HEK293 (cell line): ENCODE measurements around the gene RBMS1.

ENCODE experiments used
- CTCF ChIA-PET: fragments of 350-600 bp; formaldehyde crosslinking; extraction: SDS; loops from one replicate; lab custom pipeline; 2021; ENCODE audit warnings: antibody characterized with exemption; lab: Yijun Ruan, JAX
- POLR2A ChIA-PET: fragments of 300-600 bp; formaldehyde crosslinking; extraction: SDS; loops from one replicate; lab custom pipeline; 2020; ENCODE audit warnings: antibody characterized with exemption, inconsistent platforms; lab: Yijun Ruan, JAX
- H3K27ac ChIP-seq: fragments of 200-500 bp; sonication (Bioruptor generic); 2 replicates; pipeline ENCODE4 v1.5.1; 2014; ENCODE audit warnings: low read depth, low read length, control low read depth, inconsistent platforms; ENCODE audit errors: extremely low read depth
- H3K36me3 ChIP-seq, 2 experiments: fragments of 200-500 bp in 1 of 2; sonication (Bioruptor generic) in 1 of 2; 1 replicate in 1 of 2; 2 replicates in 1 of 2; pipeline ENCODE4 v1.5.1; 2014 to 2017; ENCODE audit warnings: inconsistent platforms in 2 of 2, low read length in 2 of 2; ENCODE audit not compliant: control insufficient read depth in 2 of 2, insufficient read depth in 1 of 2
- H3K4me1 ChIP-seq: fragments of 200-500 bp; sonication (Bioruptor generic); 2 replicates; pipeline ENCODE4 v1.5.1; 2014; ENCODE audit warnings: mild to moderate bottlenecking, low read length, inconsistent platforms; ENCODE audit not compliant: control insufficient read depth, insufficient read depth
- H3K4me3 ChIP-seq: 2 replicates; pipeline ENCODE4 v1.5.1; 2011; ENCODE audit warnings: low read depth, mild to moderate bottlenecking, control low read depth, low read length, moderate library complexity
- H3K9me3 ChIP-seq: fragments of 200-500 bp; sonication (Bioruptor generic); 2 replicates; pipeline ENCODE4 v1.5.1; 2014; ENCODE audit warnings: low read depth, low read length, inconsistent platforms; ENCODE audit not compliant: control insufficient read depth, insufficient read depth
- BCL11A ChIP-seq: fragments of 450-650 bp; formaldehyde crosslinking; IDR thresholded peaks from 2 replicates; pipeline ENCODE4 v1.5.1; 2016; ENCODE audit warnings: low read depth, missing biosample characterization, missing genetic modification characterization
- FEZF1 ChIP-seq: fragments of 450-650 bp; formaldehyde crosslinking; IDR thresholded peaks from 2 replicates; pipeline ENCODE4 v1.5.1; 2016; ENCODE audit warnings: missing biosample characterization, missing genetic modification characterization
- HOXA7 ChIP-seq: sonication (generic); formaldehyde crosslinking; IDR thresholded peaks from 2 replicates; pipeline ENCODE4 v1.8.1; 2022; ENCODE audit warnings: missing genetic modification reagents, borderline replicate concordance
- KLF10 ChIP-seq: fragments of 450-650 bp; IDR thresholded peaks from 2 replicates; pipeline ENCODE4 v1.5.1; 2018; ENCODE audit warnings: missing biosample characterization, mild to moderate bottlenecking, missing genetic modification characterization
- KLF9 ChIP-seq: fragments of 450-650 bp; formaldehyde crosslinking; IDR thresholded peaks from 2 replicates; pipeline ENCODE4 v1.5.1; 2016; ENCODE audit warnings: missing biosample characterization, missing genetic modification characterization, low read depth
- MYNN ChIP-seq: fragments of 450-650 bp; formaldehyde crosslinking; IDR thresholded peaks from 2 replicates; pipeline ENCODE4 v1.5.1; 2016; ENCODE audit warnings: missing biosample characterization, missing genetic modification characterization, borderline replicate concordance
- REST ChIP-seq: fragments of 450-650 bp; formaldehyde crosslinking; IDR thresholded peaks from 2 replicates; pipeline ENCODE4 v1.5.1; 2016; ENCODE audit warnings: missing biosample characterization, missing genetic modification characterization
- SALL2 ChIP-seq: fragments of 450-650 bp; formaldehyde crosslinking; IDR thresholded peaks from 2 replicates; pipeline ENCODE4 v1.5.0; 2017; ENCODE audit warnings: missing biosample characterization, mild to moderate bottlenecking, missing genetic modification characterization, borderline replicate concordance
- ZFP3 ChIP-seq: fragments of 450-650 bp; formaldehyde crosslinking; IDR thresholded peaks from 2 replicates; pipeline ENCODE4 v1.5.1; 2016; ENCODE audit warnings: low read depth, missing biosample characterization, missing genetic modification characterization
- ZNF121 ChIP-seq: fragments of 450-650 bp; formaldehyde crosslinking; IDR thresholded peaks from 2 replicates; pipeline ENCODE4 v1.5.1; 2016; ENCODE audit warnings: missing biosample characterization, missing genetic modification characterization
- ZNF146 ChIP-seq: fragments of 450-650 bp; formaldehyde crosslinking; IDR thresholded peaks from 2 replicates; pipeline ENCODE4 v1.5.1; 2016; ENCODE audit warnings: missing biosample characterization, missing genetic modification characterization
- ZNF16 ChIP-seq: fragments of 450-650 bp; formaldehyde crosslinking; IDR thresholded peaks from 2 replicates; pipeline ENCODE4 v1.5.1; 2016; ENCODE audit warnings: low read depth, missing biosample characterization, missing genetic modification characterization
- ZNF239 ChIP-seq: fragments of 450-650 bp; formaldehyde crosslinking; IDR thresholded peaks from 2 replicates; pipeline ENCODE4 v1.5.1; 2016; ENCODE audit warnings: missing biosample characterization, missing genetic modification characterization
- ZNF274 ChIP-seq, 2 experiments: fragments of 200-500 bp in 1 of 2; fragments of 450-650 bp in 1 of 2; sonication (Bioruptor generic) in 1 of 2; formaldehyde crosslinking in 1 of 2; IDR thresholded peaks; 2 replicates each; pipeline versions ENCODE4 v1.5.1 to v1.6.1; 2014 to 2016; ENCODE audit warnings: borderline replicate concordance in 1 of 2, inconsistent platforms in 1 of 2, low read length in 1 of 2, missing biosample characterization in 1 of 2, missing genetic modification characterization in 1 of 2
- ZNF324 ChIP-seq: fragments of 450-650 bp; formaldehyde crosslinking; IDR thresholded peaks from 2 replicates; pipeline ENCODE4 v1.5.1; 2016; ENCODE audit warnings: missing biosample characterization, missing genetic modification characterization
- ZNF426 ChIP-seq: fragments of 450-650 bp; formaldehyde crosslinking; IDR thresholded peaks from 2 replicates; pipeline ENCODE4 v1.5.1; 2017; ENCODE audit warnings: missing biosample characterization, missing genetic modification characterization, mild to moderate bottlenecking, inconsistent platforms, moderate library complexity
- ZNF48 ChIP-seq: fragments of 450-650 bp; formaldehyde crosslinking; IDR thresholded peaks from 2 replicates; pipeline ENCODE4 v1.5.1; 2016; ENCODE audit warnings: missing biosample characterization, missing genetic modification characterization
- ZNF510 ChIP-seq: fragments of 450-650 bp; formaldehyde crosslinking; IDR thresholded peaks from 2 replicates; pipeline ENCODE4 v1.5.1; 2018; ENCODE audit warnings: mild to moderate bottlenecking, missing genetic modification characterization, missing biosample characterization; ENCODE audit not compliant: insufficient replicate concordance
- ZNF549 ChIP-seq: fragments of 450-650 bp; IDR thresholded peaks from 2 replicates; pipeline ENCODE4 v1.5.1; 2018; ENCODE audit warnings: missing biosample characterization, missing genetic modification characterization, mild to moderate bottlenecking, inconsistent platforms, moderate library complexity
- ZNF558 ChIP-seq: fragments of 450-650 bp; formaldehyde crosslinking; IDR thresholded peaks from 2 replicates; pipeline ENCODE4 v1.5.1; 2016; ENCODE audit warnings: missing biosample characterization, missing genetic modification characterization
- ZNF600 ChIP-seq: fragments of 450-650 bp; formaldehyde crosslinking; IDR thresholded peaks from 2 replicates; pipeline ENCODE4 v1.5.1; 2016; ENCODE audit warnings: missing biosample characterization, missing genetic modification characterization
- ZNF658 ChIP-seq: fragments of 450-650 bp; formaldehyde crosslinking; IDR thresholded peaks from 2 replicates; pipeline ENCODE4; 2016; ENCODE audit warnings: missing biosample characterization, missing genetic modification characterization
- ZNF837 ChIP-seq: fragments of 450-650 bp; formaldehyde crosslinking; IDR thresholded peaks from 2 replicates; pipeline ENCODE4 v1.5.1; 2016; ENCODE audit warnings: missing biosample characterization, missing genetic modification characterization
- TF ChIP-seq, protein P1 (sequence below): fragments of 450-650 bp; formaldehyde crosslinking; IDR thresholded peaks from 2 replicates; pipeline ENCODE4 v1.5.1; 2016; ENCODE audit warnings: missing biosample characterization, missing genetic modification characterization
- TF ChIP-seq, protein P2 (sequence below): fragments of 450-650 bp; formaldehyde crosslinking; IDR thresholded peaks from 2 replicates; pipeline ENCODE4 v1.5.1; 2016; ENCODE audit warnings: missing biosample characterization, missing genetic modification characterization

Gene RBMS1

DNA sequence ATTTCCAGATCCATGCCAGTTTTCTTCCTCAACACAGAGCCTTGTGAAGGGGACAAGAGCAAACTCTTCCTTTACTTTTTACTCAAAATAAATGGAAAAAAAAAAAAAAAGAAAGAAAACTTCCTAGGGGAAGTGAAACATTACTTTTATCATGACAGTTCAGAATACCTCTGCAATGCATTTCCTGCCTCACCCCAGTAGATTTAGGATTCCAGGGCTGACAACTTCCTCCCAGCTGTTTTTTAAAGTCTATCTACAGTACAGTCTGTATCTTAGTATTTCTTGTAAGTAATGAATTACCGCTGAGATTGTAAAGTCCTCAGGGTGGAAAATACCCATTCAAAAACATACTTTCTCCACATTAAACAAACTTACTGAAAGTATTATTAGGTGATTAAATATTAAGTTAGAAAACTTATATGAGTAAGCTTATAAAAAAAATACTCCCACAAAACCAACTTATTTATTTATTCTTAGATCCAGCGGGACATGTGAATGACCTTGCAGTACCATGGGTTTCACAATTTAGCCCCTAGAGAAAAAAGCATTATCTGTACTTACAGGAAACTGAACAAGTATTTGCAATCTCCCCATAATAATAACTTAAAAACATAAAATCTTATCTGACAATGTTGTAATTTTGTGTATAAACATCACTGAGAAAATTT, 117.7 kb downstream of the RBMS1 start:
- TF ChIP-seq FEZF1 (no peak), ZNF549 (tag by site-specific recombination) (no peak), ZNF16 (tag by site-specific recombination) (no peak), KLF9 (tag by site-specific recombination) (no peak), ZNF510 (no peak), ZNF658 (no peak), ZNF239 (tag by site-specific recombination) (no peak), ZNF324 (no peak), KLF10 (tag by site-specific recombination) (no peak), ZNF274 (IDR thresholded peaks at IDR 0.05; ENCODE audit: low read length) (no peak), ZNF274 (tag by site-specific recombination; IDR thresholded peaks at IDR 0.05; ENCODE audit: borderline replicate concordance) (no peak), ZNF837 (tag by site-specific recombination) (no peak), BCL11A (tag by site-specific recombination) (no peak), ZNF121 (tag by site-specific recombination) (no peak), MYNN (tag by site-specific recombination) (no peak), ZNF558 (tag by site-specific recombination) (no peak)
- TF ChIP-seq, protein P1, sequence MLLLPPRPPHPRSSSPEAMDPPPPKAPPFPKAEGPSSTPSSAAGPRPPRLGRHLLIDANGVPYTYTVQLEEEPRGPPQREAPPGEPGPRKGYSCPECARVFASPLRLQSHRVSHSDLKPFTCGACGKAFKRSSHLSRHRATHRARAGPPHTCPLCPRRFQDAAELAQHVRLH (tag by site-specific recombination): no peak
- TF ChIP-seq, all 188 proteins: peak for 0
- CTCF ChIA-PET: interaction anchor here (0.8 to 1.0 kb wide), 2 partner anchors 12 to 52 kb away, joined by 3 read pairs; no protein-coding TSS in a partner anchor
- H3K4me3 ChIP-seq: no peak overlapping the region
- no peaks in the 10 kb centered on the region for H3K9me3 ChIP-seq
- POLR2A ChIA-PET: no interaction called here
- H3K27ac ChIP-seq: no peak overlapping the region
- H3K36me3 ChIP-seq: no peaks in the 10 kb centered on the region
- peaks cover 39% of the 10 kb centered on the region for H3K4me1 ChIP-seq

DNA sequence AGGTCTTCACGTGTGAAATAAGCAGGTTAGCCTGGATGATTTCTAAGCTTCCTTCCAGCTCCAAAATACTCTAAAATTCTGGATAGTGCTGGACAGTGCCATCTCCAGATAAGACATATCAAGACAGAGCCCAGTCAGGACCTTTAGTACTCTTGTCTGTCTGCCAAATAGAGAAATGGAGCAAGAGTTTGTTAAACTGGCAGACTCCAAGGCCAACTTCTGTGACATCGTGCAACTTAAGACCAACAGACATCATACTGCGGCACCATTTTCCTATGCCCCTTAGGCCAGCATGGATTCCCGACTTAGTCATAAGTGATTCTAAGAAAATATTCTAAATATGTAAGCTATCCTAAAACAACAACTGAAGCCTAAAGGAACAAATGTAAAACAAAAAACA, 118.6 kb downstream of the RBMS1 start:
- Histone ChIP-seq H3K27ac (no peak overlapping the region), H3K9me3 (no peaks in the 10 kb centered on the region), H3K4me3 (no peak overlapping the region), H3K36me3 (no peaks in the 10 kb centered on the region), H3K4me1 (peaks cover 40% of the 10 kb centered on the region)
- ChIA-PET CTCF (interaction anchor here (0.6 to 1.0 kb wide), 3 partner anchors 17 to 464 kb away, joined by 3 read pairs; no protein-coding TSS in a partner anchor), POLR2A (no interaction called here)
- TF ChIP-seq ZFP3 (tag by site-specific recombination) (no peak), REST (tag by site-specific recombination) (peak; percentile 44; the same call in 1 of the 2 replicates)

DNA sequence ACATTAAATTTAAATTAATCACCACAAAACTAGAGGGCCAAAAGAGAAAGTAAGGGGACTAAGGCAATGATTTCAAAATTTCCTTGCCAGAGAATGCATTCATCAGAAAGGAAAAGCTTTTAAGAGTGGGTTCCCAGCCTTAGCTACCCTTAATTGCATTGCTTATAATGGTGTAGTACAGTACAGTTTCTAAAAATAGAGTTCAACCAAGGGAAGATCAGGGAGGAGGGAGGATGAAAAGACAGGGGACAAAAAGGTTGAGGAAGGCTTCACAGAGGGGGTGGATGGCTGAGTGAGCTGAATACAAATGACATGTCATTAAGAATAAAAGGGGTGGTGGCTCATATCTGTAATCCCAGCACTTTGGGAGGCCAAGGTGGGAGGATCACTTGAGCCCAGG, 119.9 kb downstream of the RBMS1 start:
- ChIA-PET CTCF (interaction anchor here (0.5 kb wide), 1 partner anchor 49 kb away, joined by 3 read pairs; no protein-coding TSS in a partner anchor), POLR2A (no interaction called here)
- no peaks in the 10 kb centered on the region for H3K36me3 ChIP-seq
- no peak overlapping the region for H3K4me3 ChIP-seq
- no peak overlapping the region for H3K27ac ChIP-seq
- no peaks in the 10 kb centered on the region for H3K9me3 ChIP-seq
- H3K4me1 ChIP-seq: peaks cover 36% of the 10 kb centered on the region
- TF ChIP-seq ZNF48 (tag by site-specific recombination) (no peak), SALL2 (tag by site-specific recombination) (no peak), ZNF146 (tag by site-specific recombination) (no peak), HOXA7 (CRISPR knock-in tag) (no peak), ZNF426 (tag by site-specific recombination) (no peak), ZNF600 (tag by site-specific recombination) (no peak)
- TF ChIP-seq, protein P2, sequence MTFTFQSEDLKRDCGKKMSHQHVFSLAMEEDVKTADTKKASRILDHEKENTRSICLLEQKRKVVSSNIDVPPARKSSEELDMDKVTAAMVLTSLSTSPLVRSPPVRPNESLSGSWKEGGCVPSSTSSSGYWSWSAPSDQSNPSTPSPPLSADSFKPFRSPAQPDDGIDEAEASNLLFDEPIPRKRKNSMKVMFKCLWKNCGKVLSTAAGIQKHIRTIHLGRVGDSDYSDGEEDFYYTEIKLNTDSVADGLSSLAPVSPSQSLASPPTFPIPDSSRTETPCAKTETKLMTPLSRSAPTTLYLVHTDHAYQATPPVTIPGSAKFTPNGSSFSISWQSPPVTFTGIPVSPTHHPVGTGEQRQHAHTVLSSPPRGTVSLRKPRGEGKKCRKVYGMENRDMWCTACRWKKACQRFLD (tag by site-specific recombination): no peak
